Stimulated activated naive B cell treated with anti-CD40 and anti-IgM and Interleukin-4, amounts not matched to agents 10 μg/mL and 1 μg/mL and 100 μg/mL, for 72 hours (primary cell): ENCODE results near the gene MRC1.

Experiments used
- ATAC-seq, 2 donors: fragments of 150-1000 bp; cut with Tn5 transposase; replicated peaks; 2 replicates each; pipeline ENCODE4 v1.10.0; 2021; ENCODE audit warnings: moderate library complexity in 1 of 2
- DNase-seq: peaks from one replicate; pipeline ENCODE4 v3.0.0; 2021
- H3K27ac Mint-ChIP-seq: one replicate; pipeline ENCODE4 v1.8.0; 2022; ENCODE audit warnings: mild to moderate bottlenecking, mixed read lengths
- H3K27me3 Mint-ChIP-seq, 2 donors: one replicate each; pipeline ENCODE4 v1.8.0; 2022; ENCODE audit warnings: mixed read lengths in 2 of 2
- H3K36me3 Mint-ChIP-seq, 2 donors: one replicate each; pipeline ENCODE4 v1.8.0; 2022; ENCODE audit warnings: mixed read lengths in 2 of 2, mild to moderate bottlenecking in 1 of 2
- H3K4me1 Mint-ChIP-seq, 2 donors: one replicate each; pipeline ENCODE4 v1.8.0; 2022; ENCODE audit warnings: mixed read lengths in 2 of 2, mild to moderate bottlenecking in 1 of 2
- H3K4me3 Mint-ChIP-seq, 2 donors: one replicate each; pipeline ENCODE4 v1.8.0; 2022; ENCODE audit warnings: mild to moderate bottlenecking in 2 of 2, mixed read lengths in 2 of 2, moderate library complexity in 1 of 2
- H3K9me3 Mint-ChIP-seq, 2 donors: one replicate each; pipeline ENCODE4 v1.8.0; 2022; ENCODE audit warnings: mixed read lengths in 2 of 2, mild to moderate bottlenecking in 1 of 2

Gene MRC1

GRCh38 chr10:17811146-17811865, 2.2 kb downstream of the MRC1 start:
- Mint-ChIP-seq H3K4me3 (no peak overlapping the region), H3K27me3 (peaks cover 14 to 29% of the 10 kb centered on the region in 2 donors), H3K4me1 (peaks cover 12 to 34% of the 10 kb centered on the region in 2 donors), H3K27ac (no peak overlapping the region), H3K36me3 (no peaks in the 10 kb centered on the region), H3K9me3 (no peaks in the 10 kb centered on the region)
- DNase-seq (no peak), ATAC-seq (no peak)

- peaks cover 12 to 22% of the 10 kb centered on the region in 2 donors for H3K27me3 Mint-ChIP-seq
- ATAC-seq (peak in 1 of 2 donors; percentile 31), DNase-seq (no peak)
- peaks cover 6 to 30% of the 10 kb centered on the region in 2 donors for H3K4me1 Mint-ChIP-seq
- no peak overlapping the region for H3K27ac Mint-ChIP-seq
- H3K9me3 Mint-ChIP-seq: peaks cover 0 to 1% of the 10 kb centered on the region in 2 donors
- H3K4me3 Mint-ChIP-seq: no peak overlapping the region
- H3K36me3 Mint-ChIP-seq: no peaks in the 10 kb centered on the region
Observed at GRCh38 chr10:17814973-17815372, 5.8 kb downstream of the MRC1 start.

GRCh38 chr10:17816199-17816598, 7.1 kb downstream of the MRC1 start:
- H3K9me3 Mint-ChIP-seq: peaks cover 0 to 1% of the 10 kb centered on the region in 2 donors
- no peak for DNase-seq
- peaks cover 5 to 12% of the 10 kb centered on the region in 2 donors for H3K27me3 Mint-ChIP-seq
- no peak overlapping the region for H3K27ac Mint-ChIP-seq
- peaks cover 6 to 26% of the 10 kb centered on the region in 2 donors for H3K4me1 Mint-ChIP-seq
- H3K4me3 Mint-ChIP-seq: no peak overlapping the region
- peak; percentile 65 to 77 for ATAC-seq
- H3K36me3 Mint-ChIP-seq: no peaks in the 10 kb centered on the region

GRCh38 chr10:17817316-17817715, 8.2 kb downstream of the MRC1 start:
- H3K36me3 Mint-ChIP-seq: no peaks in the 10 kb centered on the region
- H3K27ac Mint-ChIP-seq: no peak overlapping the region
- ATAC-seq (no peak), DNase-seq (no peak)
- H3K27me3 Mint-ChIP-seq: peaks cover 5 to 12% of the 10 kb centered on the region in 2 donors
- H3K9me3 Mint-ChIP-seq: peaks cover 0 to 1% of the 10 kb centered on the region in 2 donors
- H3K4me3 Mint-ChIP-seq: no peak overlapping the region
- peaks cover 6 to 26% of the 10 kb centered on the region in 2 donors for H3K4me1 Mint-ChIP-seq

- Mint-ChIP-seq H3K27me3 (peaks cover 5 to 16% of the 10 kb centered on the region in 2 donors), H3K27ac (no peak overlapping the region), H3K4me3 (no peak overlapping the region), H3K4me1 (peaks cover 6 to 26% of the 10 kb centered on the region in 2 donors), H3K9me3 (peaks cover 0 to 1% of the 10 kb centered on the region in 2 donors), H3K36me3 (no peaks in the 10 kb centered on the region)
- no peak for DNase-seq
- no peak for ATAC-seq
Observed at GRCh38 chr10:17817790-17818189, 8.6 kb downstream of the MRC1 start.

GRCh38 chr10:17819836-17820235, 10.7 kb downstream of the MRC1 start:
- Mint-ChIP-seq H3K36me3 (no peaks in the 10 kb centered on the region), H3K27ac (no peak overlapping the region), H3K4me1 (peaks cover 6 to 26% of the 10 kb centered on the region in 2 donors), H3K4me3 (no peak overlapping the region), H3K27me3 (peaks cover 9 to 29% of the 10 kb centered on the region in 2 donors), H3K9me3 (peaks cover 0 to 1% of the 10 kb centered on the region in 2 donors)
- DNase-seq (no peak), ATAC-seq (no peak)

GRCh38 chr10:17820943-17821342, 11.8 kb downstream of the MRC1 start:
- Mint-ChIP-seq H3K9me3 (peaks cover 0 to 1% of the 10 kb centered on the region in 2 donors), H3K27me3 (peaks cover 14 to 30% of the 10 kb centered on the region in 2 donors), H3K4me1 (peaks cover 6 to 17% of the 10 kb centered on the region in 2 donors), H3K27ac (no peak overlapping the region), H3K36me3 (no peaks in the 10 kb centered on the region), H3K4me3 (no peak overlapping the region)
- ATAC-seq (no peak), DNase-seq (no peak)

- Mint-ChIP-seq H3K4me1 (peaks cover 5 to 15% of the 10 kb centered on the region in 2 donors), H3K9me3 (peaks cover 1 to 2% of the 10 kb centered on the region in 2 donors), H3K36me3 (no peaks in the 10 kb centered on the region), H3K27me3 (peaks cover 14 to 31% of the 10 kb centered on the region in 2 donors), H3K27ac (no peak overlapping the region), H3K4me3 (no peak overlapping the region)
- ATAC-seq (no peak), DNase-seq (no peak)
Observed at GRCh38 chr10:17821893-17822292, 12.7 kb downstream of the MRC1 start.

GRCh38 chr10:17831341-17831740, 22.2 kb downstream of the MRC1 start:
- H3K36me3 Mint-ChIP-seq: no peaks in the 10 kb centered on the region
- H3K4me1 Mint-ChIP-seq: peaks cover 8 to 19% of the 10 kb centered on the region in 2 donors
- ATAC-seq (peak; percentile 99), DNase-seq (no peak)
- no peak overlapping the region for H3K4me3 Mint-ChIP-seq
- peaks cover 24 to 36% of the 10 kb centered on the region in 2 donors for H3K27me3 Mint-ChIP-seq
- peaks cover 2 to 6% of the 10 kb centered on the region in 2 donors for H3K9me3 Mint-ChIP-seq
- no peak overlapping the region for H3K27ac Mint-ChIP-seq

GRCh38 chr10:17831896-17832295, 22.7 kb downstream of the MRC1 start:
- H3K4me1 Mint-ChIP-seq: peaks cover 5 to 22% of the 10 kb centered on the region in 2 donors
- no peak overlapping the region for H3K27ac Mint-ChIP-seq
- peaks cover 2 to 4% of the 10 kb centered on the region in 2 donors for H3K9me3 Mint-ChIP-seq
- peaks cover 25 to 38% of the 10 kb centered on the region in 2 donors for H3K27me3 Mint-ChIP-seq
- DNase-seq: no peak
- no peak for ATAC-seq
- no peak overlapping the region for H3K4me3 Mint-ChIP-seq
- H3K36me3 Mint-ChIP-seq: no peaks in the 10 kb centered on the region

- no peak for DNase-seq
- Mint-ChIP-seq H3K27me3 (peaks cover 25 to 29% of the 10 kb centered on the region in 2 donors), H3K36me3 (no peaks in the 10 kb centered on the region), H3K27ac (no peak overlapping the region), H3K4me1 (peaks cover 7 to 26% of the 10 kb centered on the region in 2 donors), H3K4me3 (no peak overlapping the region), H3K9me3 (no peaks in the 10 kb centered on the region)
- no peak for ATAC-seq
Observed at GRCh38 chr10:17833656-17834055, 24.5 kb downstream of the MRC1 start.

GRCh38 chr10:17835688-17836087, 26.5 kb downstream of the MRC1 start:
- no peak overlapping the region for H3K27ac Mint-ChIP-seq
- H3K27me3 Mint-ChIP-seq: peaks cover 20% of the 10 kb centered on the region in 2 donors
- DNase-seq (no peak), ATAC-seq (no peak)
- H3K4me3 Mint-ChIP-seq: no peak overlapping the region
- H3K36me3 Mint-ChIP-seq: no peaks in the 10 kb centered on the region
- no peaks in the 10 kb centered on the region for H3K9me3 Mint-ChIP-seq
- H3K4me1 Mint-ChIP-seq: peaks cover 7 to 26% of the 10 kb centered on the region in 2 donors

GRCh38 chr10:17836942-17837341, 27.8 kb downstream of the MRC1 start:
- Mint-ChIP-seq H3K4me1 (peaks cover 7 to 21% of the 10 kb centered on the region in 2 donors), H3K4me3 (no peak overlapping the region), H3K9me3 (no peaks in the 10 kb centered on the region), H3K27ac (no peak overlapping the region), H3K36me3 (no peaks in the 10 kb centered on the region), H3K27me3 (peaks cover 20% of the 10 kb centered on the region in 2 donors)
- ATAC-seq: no peak
- no peak for DNase-seq

GRCh38 chr10:17838080-17838648, 29.0 kb downstream of the MRC1 start:
- Mint-ChIP-seq H3K36me3 (no peaks in the 10 kb centered on the region), H3K9me3 (no peaks in the 10 kb centered on the region), H3K4me1 (peaks cover 7 to 21% of the 10 kb centered on the region in 2 donors), H3K27ac (no peak overlapping the region), H3K27me3 (peaks cover 17 to 20% of the 10 kb centered on the region in 2 donors), H3K4me3 (no peak overlapping the region)
- DNase-seq: no peak
- ATAC-seq: peak; percentile 54 to 65

GRCh38 chr10:17841050-17841449, 31.9 kb downstream of the MRC1 start:
- no peak overlapping the region for H3K27ac Mint-ChIP-seq
- no peaks in the 10 kb centered on the region for H3K36me3 Mint-ChIP-seq
- ATAC-seq (no peak), DNase-seq (no peak)
- H3K4me3 Mint-ChIP-seq: no peak overlapping the region
- H3K9me3 Mint-ChIP-seq: no peaks in the 10 kb centered on the region
- peaks cover 5 to 20% of the 10 kb centered on the region in 2 donors for H3K4me1 Mint-ChIP-seq
- H3K27me3 Mint-ChIP-seq: peaks cover 15 to 16% of the 10 kb centered on the region in 2 donors
